Mesendoderm (in vitro differentiated cells): ENCODE data around the gene MYO1E.
"Not testable (repeated sequence)": the region's sequence is repeated elsewhere in the genome, so short reads cannot be mapped to it uniquely, and the experiment has no call there.

Experiments used
- DNase-seq: peaks from one replicate; pipeline ENCODE4 v3.0.0; 2013
- H2AK5ac ChIP-seq: 2 replicates; pipeline ENCODE4 v1.6.1; 2013; ENCODE audit warnings: low read length, inconsistent platforms
- H2BK120ac ChIP-seq: 2 replicates; pipeline ENCODE4 v1.6.1; 2013; ENCODE audit warnings: low read depth, mild to moderate bottlenecking, low read length, moderate library complexity, mixed read lengths
- H2BK15ac ChIP-seq: replicated peaks from 2 replicates; pipeline ENCODE4 v1.6.1; 2013; ENCODE audit warnings: low read depth, mild to moderate bottlenecking, moderate library complexity
- H2BK5ac ChIP-seq: 2 replicates; pipeline ENCODE4 v1.6.1; 2013; ENCODE audit warnings: low read length, inconsistent platforms
- H3K18ac ChIP-seq: 2 replicates; pipeline ENCODE4 v1.6.1; 2013; ENCODE audit warnings: mild to moderate bottlenecking, low read length, mixed read lengths
- H3K23ac ChIP-seq: one replicate; pipeline ENCODE4 v1.6.1; 2013; ENCODE audit warnings: low read length
- H3K27ac ChIP-seq: 2 replicates; pipeline ENCODE4 v1.5.1; 2013; ENCODE audit warnings: low read depth, mild to moderate bottlenecking, inconsistent platforms, low read length, moderate library complexity
- H3K27me3 ChIP-seq: 2 replicates; pipeline ENCODE4 v1.6.1; 2013; ENCODE audit warnings: low read length, control low read depth, mild to moderate bottlenecking, inconsistent platforms; ENCODE audit not compliant: insufficient read depth, poor library complexity
- H3K36me3 ChIP-seq: 2 replicates; pipeline ENCODE4 v1.6.1; 2013; ENCODE audit warnings: low read length, inconsistent platforms; ENCODE audit not compliant: control insufficient read depth, insufficient read depth
- H3K4ac ChIP-seq: one replicate; pipeline ENCODE4 v1.6.1; 2013; ENCODE audit warnings: low read depth, mild to moderate bottlenecking, low read length, moderate library complexity
- H3K4me1 ChIP-seq: 2 replicates; pipeline ENCODE4 v1.6.1; 2013; ENCODE audit warnings: low read depth, low read length, inconsistent platforms; ENCODE audit not compliant: control insufficient read depth
- H3K4me2 ChIP-seq: 2 replicates; pipeline ENCODE4 v1.6.1; 2013; ENCODE audit warnings: low read length
- H3K4me3 ChIP-seq: 2 replicates; pipeline ENCODE4 v1.5.1; 2013; ENCODE audit warnings: mild to moderate bottlenecking, low read length
- H3K56ac ChIP-seq: one replicate; pipeline ENCODE4 v1.6.1; 2013; ENCODE audit warnings: low read length
- H3K79me1 ChIP-seq: 2 replicates; pipeline ENCODE4 v1.6.1; 2013; ENCODE audit warnings: low read length, inconsistent platforms
- H3K79me2 ChIP-seq: 2 replicates; pipeline ENCODE4 v1.6.1; 2013; ENCODE audit warnings: mild to moderate bottlenecking, low read length; ENCODE audit not compliant: control insufficient read depth, insufficient read depth
- H3K9ac ChIP-seq: 2 replicates; pipeline ENCODE4 v1.6.1; 2013; ENCODE audit warnings: low read length, inconsistent platforms
- H4K5ac ChIP-seq: one replicate; pipeline ENCODE4 v1.6.1; 2013; ENCODE audit warnings: low read length
- H4K8ac ChIP-seq: one replicate; pipeline ENCODE4 v1.6.1; 2013; ENCODE audit warnings: low read depth, mild to moderate bottlenecking, control low read depth, low read length, moderate library complexity
- WGBS: extraction: QIAGEN DNeasy Blood & Tissue Kit; methylation state at CpG from one replicate; pipeline ENCODE4 v1.1.7; 2013; ENCODE audit warnings: low lambda C conversion rate, missing lambda C conversion rate; ENCODE audit not compliant: insufficient coverage; ENCODE audit errors: extremely low coverage; 5-methylcytosine and 5-hydroxymethylcytosine counted together

The MYO1E gene

DNA sequence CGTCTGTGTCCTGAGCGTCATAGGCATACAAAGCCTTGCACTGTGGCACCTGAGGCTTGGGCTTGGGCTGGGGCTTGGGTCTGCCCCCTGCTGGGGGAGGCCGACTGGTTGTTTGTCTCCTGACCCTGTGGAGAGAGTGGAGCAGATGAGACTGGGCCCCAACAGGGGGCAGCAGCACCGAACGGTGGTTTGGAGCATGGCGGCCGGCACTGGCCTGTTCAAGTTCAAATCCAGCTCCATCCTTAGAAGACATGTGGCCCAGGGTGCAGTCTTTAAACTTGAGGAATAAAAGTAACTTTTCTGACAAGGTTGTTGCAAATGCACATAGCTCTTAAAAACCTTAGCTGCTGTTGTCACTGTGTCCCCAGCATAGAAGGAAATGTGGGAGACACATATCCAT is 234.4 kb downstream of the MYO1E start:
- Histone ChIP-seq H3K36me3 (peaks cover 6% of the 10 kb centered on the region), H3K79me1 (no peaks in the 10 kb centered on the region), H3K56ac (no peak overlapping the region), H2AK5ac (no peak overlapping the region), H3K79me2 (no peaks in the 10 kb centered on the region), H3K18ac (no peak overlapping the region), H2BK15ac (no peak overlapping the region), H4K8ac (no peak overlapping the region), H3K27ac (no peak overlapping the region), H2BK120ac (no peak overlapping the region), H4K5ac (no peak overlapping the region), H3K4me2 (no peak overlapping the region), H3K4me3 (no peak overlapping the region), H3K9ac (no peak overlapping the region), H3K4ac (no peak overlapping the region), H2BK5ac (no peak overlapping the region), H3K23ac (no peak overlapping the region), H3K4me1 (no peaks in the 10 kb centered on the region), H3K27me3 (no peaks in the 10 kb centered on the region)
- no CpG with 5 or more reads among the region's 7 CpGs for WGBS
- DNase-seq = peak; percentile 85

DNA sequence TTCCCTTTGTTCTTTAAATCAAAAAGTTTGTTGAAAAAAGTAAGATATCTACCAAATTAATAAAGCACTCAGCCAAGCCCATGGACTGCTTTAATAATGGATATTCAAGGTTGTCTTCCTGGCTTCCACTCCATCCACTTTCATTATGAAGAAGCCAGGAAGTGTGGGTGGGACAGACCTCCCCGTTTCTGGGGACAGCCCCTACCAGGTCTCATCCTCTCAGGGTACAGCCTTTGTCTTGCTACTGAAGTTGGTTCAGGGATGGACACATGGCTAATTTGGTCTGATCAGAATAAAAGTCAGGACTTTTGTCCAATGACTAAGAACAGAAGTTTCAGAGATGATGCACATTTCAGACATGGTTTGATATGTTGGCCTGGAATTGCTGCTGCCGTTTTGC is 235.1 kb downstream of the MYO1E start:
- Histone ChIP-seq H2BK120ac (no peak overlapping the region), H3K36me3 (peaks cover 6% of the 10 kb centered on the region), H3K56ac (no peak overlapping the region), H3K18ac (no peak overlapping the region), H3K4me1 (no peaks in the 10 kb centered on the region), H3K4ac (no peak overlapping the region), H3K23ac (no peak overlapping the region), H3K9ac (no peak overlapping the region), H3K79me1 (no peaks in the 10 kb centered on the region), H3K79me2 (no peaks in the 10 kb centered on the region), H4K8ac (no peak overlapping the region), H2BK5ac (no peak overlapping the region), H3K4me3 (no peak overlapping the region), H4K5ac (no peak overlapping the region), H2AK5ac (no peak overlapping the region), H2BK15ac (no peak overlapping the region), H3K27me3 (no peaks in the 10 kb centered on the region), H3K27ac (no peak overlapping the region), H3K4me2 (no peak overlapping the region)
- DNase-seq = no peak
- no CpG with 5 or more reads among the region's 2 CpGs for WGBS

- Histone ChIP-seq H3K23ac (no peak overlapping the region), H2BK5ac (no peak overlapping the region)
- WGBS = no CpG with 5 or more reads among the region's 6 CpGs
Measured at GRCh38 chr15:59133929-59134427, 238.7 kb downstream of the MYO1E start.

DNA sequence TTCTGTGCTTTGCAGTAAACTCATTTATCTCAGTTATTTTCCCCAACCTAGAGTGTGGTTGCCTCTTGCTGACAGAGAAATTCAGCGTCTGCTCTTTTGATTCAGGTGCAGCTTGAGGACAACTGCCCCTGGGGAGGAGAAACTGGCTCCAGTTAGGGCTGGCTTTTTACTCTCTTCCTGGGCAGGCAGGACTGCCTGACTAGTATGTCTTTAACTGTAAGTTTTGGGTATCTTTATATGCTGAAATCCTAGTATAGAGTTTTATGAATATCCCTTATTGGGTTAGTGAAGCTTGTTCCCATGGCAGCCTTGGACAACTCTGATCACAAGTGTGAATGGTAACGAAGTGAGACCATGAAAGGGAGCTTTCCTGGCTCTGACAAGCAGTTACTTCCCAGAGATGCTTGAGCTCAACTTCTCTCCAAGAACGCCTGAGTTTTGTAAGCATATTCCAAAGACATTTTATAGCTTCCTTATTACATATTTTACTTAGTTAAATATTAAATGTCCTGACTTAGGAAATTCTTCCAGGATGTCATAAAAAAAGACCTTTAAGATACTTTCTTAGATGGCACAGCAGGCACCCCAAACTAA is 240.6 kb downstream of the MYO1E start:
- Histone ChIP-seq H3K23ac (no peak overlapping the region), H4K8ac (no peak overlapping the region), H3K4me1 (no peaks in the 10 kb centered on the region), H2BK15ac (no peak overlapping the region), H3K4me3 (no peak overlapping the region), H3K56ac (no peak overlapping the region), H2AK5ac (no peak overlapping the region), H3K79me2 (peaks cover 3% of the 10 kb centered on the region), H4K5ac (no peak overlapping the region), H3K27ac (no peak overlapping the region), H3K18ac (no peak overlapping the region), H3K4me2 (no peak overlapping the region), H3K9ac (no peak overlapping the region), H3K36me3 (peaks cover 4% of the 10 kb centered on the region), H2BK5ac (no peak overlapping the region), H3K4ac (no peak overlapping the region), H2BK120ac (no peak overlapping the region), H3K27me3 (no peaks in the 10 kb centered on the region), H3K79me1 (no peaks in the 10 kb centered on the region)
- no CpG with 5 or more reads among the region's 3 CpGs for WGBS
- no peak for DNase-seq

More at GRCh38 chr15:59133929-59134427, 238.7 kb downstream of the MYO1E start:
- Histone ChIP-seq H3K4me1 (no peaks in the 10 kb centered on the region), H3K36me3 (peaks cover 6% of the 10 kb centered on the region), H2BK120ac (no peak overlapping the region), H3K79me2 (peaks cover 1% of the 10 kb centered on the region), H2AK5ac (no peak overlapping the region), H3K79me1 (no peaks in the 10 kb centered on the region), H4K5ac (no peak overlapping the region), H3K18ac (no peak overlapping the region), H2BK15ac (no peak overlapping the region), H3K4me3 (no peak overlapping the region), H3K9ac (no peak overlapping the region), H3K4ac (no peak overlapping the region), H3K56ac (no peak overlapping the region), H3K27me3 (no peaks in the 10 kb centered on the region), H4K8ac (no peak overlapping the region), H3K27ac (no peak overlapping the region), H3K4me2 (no peak overlapping the region)
- no peak for DNase-seq

DNA sequence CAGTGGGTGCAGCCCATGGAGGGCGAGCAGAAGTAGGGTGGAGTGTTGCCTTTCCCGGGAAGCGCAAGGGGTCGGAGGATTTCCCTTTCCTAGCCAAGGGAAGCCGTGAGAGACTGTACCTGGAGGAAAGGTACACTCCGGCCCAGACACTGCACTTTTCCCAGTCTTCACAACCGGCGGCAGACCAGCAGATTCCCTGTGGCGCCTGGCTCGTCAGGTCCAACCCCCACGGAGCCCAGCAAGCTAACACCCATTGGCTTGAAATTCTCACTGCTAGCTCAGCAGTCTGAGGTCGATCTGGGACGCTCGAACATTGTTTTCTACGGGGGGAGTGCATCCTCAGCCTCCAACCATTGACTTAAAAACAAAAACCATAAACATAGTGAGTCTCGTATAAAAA is 241.2 kb downstream of the MYO1E start:
- H3K36me3 ChIP-seq = peaks cover 4% of the 10 kb centered on the region
- no peak for DNase-seq
- no peaks in the 10 kb centered on the region for H3K4me1 ChIP-seq
- H2BK15ac ChIP-seq = no peak overlapping the region
- H3K27me3 ChIP-seq = no peaks in the 10 kb centered on the region
- no peak overlapping the region for H3K4me2 ChIP-seq
- no peak overlapping the region for H3K4ac ChIP-seq
- no peak overlapping the region for H3K4me3 ChIP-seq
- no peak overlapping the region for H3K56ac ChIP-seq
- H3K23ac ChIP-seq = no peak overlapping the region
- H3K27ac ChIP-seq = no peak overlapping the region
- no peak overlapping the region for H3K9ac ChIP-seq
- no peak overlapping the region for H2BK120ac ChIP-seq
- no peak overlapping the region for H3K18ac ChIP-seq
- no CpG with 5 or more reads among the region's 16 CpGs for WGBS
- no peak overlapping the region for H2AK5ac ChIP-seq
- H3K79me1 ChIP-seq = no peaks in the 10 kb centered on the region
- H2BK5ac ChIP-seq = no peak overlapping the region
- no peak overlapping the region for H4K8ac ChIP-seq
- no peak overlapping the region for H4K5ac ChIP-seq
- H3K79me2 ChIP-seq = peaks cover 3% of the 10 kb centered on the region

- not testable (repeated sequence) for H3K9ac ChIP-seq, DNase-seq, H2BK120ac ChIP-seq, H2BK5ac ChIP-seq, H3K27ac ChIP-seq, H2BK15ac ChIP-seq, H2AK5ac ChIP-seq, H3K4me3 ChIP-seq, H3K4me2 ChIP-seq, H3K18ac ChIP-seq, H4K8ac ChIP-seq, H3K4ac ChIP-seq, H3K27me3 ChIP-seq, H3K79me2 ChIP-seq, H3K23ac ChIP-seq, H3K79me1 ChIP-seq, H3K4me1 ChIP-seq, H4K5ac ChIP-seq, H3K56ac ChIP-seq
- H3K36me3 ChIP-seq = peaks cover 13% of the 10 kb centered on the region
- no CpG with 5 or more reads among the region's 1 CpG for WGBS
Measured at GRCh38 chr15:59127255-59127654, 245.4 kb downstream of the MYO1E start.
